Lower leg skin (tissue), 3 donors: ENCODE results near the gene DOCK1.

ENCODE experiments used
- CTCF ChIP-seq, 3 donors: fragments of 450-650 bp; IDR thresholded peaks; one replicate each; pipeline ENCODE4 v1.5.1; 2016; ENCODE audit warnings: antibody characterized with exemption in 3 of 3, mild to moderate bottlenecking in 3 of 3, moderate library complexity in 2 of 3
- POLR2A ChIP-seq, 2 donors: fragments of 450-650 bp; IDR thresholded peaks; one replicate each; pipeline ENCODE4 v1.6.1; 2016 to 2017; ENCODE audit warnings: antibody characterized with exemption in 2 of 2, mild to moderate bottlenecking in 1 of 2, moderate library complexity in 1 of 2

GRCh38 chr10:127145173-127145572 is 239.9 kb downstream of the DOCK1 start:
- TF ChIP-seq CTCF (IDR thresholded peaks at IDR 0.05) (no peak), POLR2A (IDR thresholded peaks at IDR 0.05) (no peak)
